Activated CD4-positive, CD25-positive, alpha-beta regulatory T cell treated with anti-CD3 and anti-CD28 coated beads, Interleukin-2, amount 50 U/mL, for 24 hours (primary cell): Measurements from ENCODE around the gene TICAM1.
"Not testable (repeated sequence)": the region's sequence is repeated elsewhere in the genome, so short reads cannot be mapped to it uniquely, and the experiment has no call there.

Source experiments
- ATAC-seq, 2 donors: fragments of 150-1000 bp; cut with Tn5 transposase; one replicate each; pipeline ENCODE4 v1.10.0; 2021; ENCODE audit warnings: mild to moderate bottlenecking in 1 of 2, moderate library complexity in 1 of 2

The TICAM1 gene

GRCh38 chr19:4844348-4845179, 13.1 kb upstream of the TICAM1 start:
- no peak for ATAC-seq

GRCh38 chr19:4843647-4843965, 12.1 kb upstream of the TICAM1 start:
- ATAC-seq: no peak

GRCh38 chr19:4839192-4839591, 7.7 kb upstream of the TICAM1 start:
- no peak for ATAC-seq

GRCh38 chr19:4832776-4833175, 1.3 kb upstream of the TICAM1 start:
- ATAC-seq: no peak

GRCh38 chr19:4831979-4832340, 448 bp upstream of the TICAM1 start:
- not testable (repeated sequence) for ATAC-seq

GRCh38 chr19:4830768-4831265, 695 bp downstream of the TICAM1 start:
- ATAC-seq: no peak

GRCh38 chr19:4830332-4830731, 1.2 kb downstream of the TICAM1 start:
- no peak for ATAC-seq

GRCh38 chr19:4829001-4829712, 2.4 kb downstream of the TICAM1 start:
- ATAC-seq: no peak

- no peak for ATAC-seq
Measured at GRCh38 chr19:4823577-4823976, 7.9 kb downstream of the TICAM1 start.

- not testable (repeated sequence) for ATAC-seq
Measured at GRCh38 chr19:4822354-4822753, 9.2 kb downstream of the TICAM1 start.

- no peak for ATAC-seq
Measured at GRCh38 chr19:4821265-4821664, 10.2 kb downstream of the TICAM1 start.

- no peak for ATAC-seq
Measured at GRCh38 chr19:4817467-4818277, 13.8 kb downstream of the TICAM1 start.

- ATAC-seq: no peak
Measured at GRCh38 chr19:4816950-4817278, 14.6 kb downstream of the TICAM1 start.

GRCh38 chr19:4816202-4816949, 15.1 kb downstream of the TICAM1 start:
- no peak for ATAC-seq

GRCh38 chr19:4815426-4816201, 15.9 kb downstream of the TICAM1 start:
- peak; percentile 86 to 88 for ATAC-seq

- no peak for ATAC-seq
Measured at GRCh38 chr19:4814625-4815425, 16.7 kb downstream of the TICAM1 start.

GRCh38 chr19:4811328-4812131, 20.0 kb downstream of the TICAM1 start:
- peak; percentile 73 to 74 for ATAC-seq

GRCh38 chr19:4807188-4807587, 24.3 kb downstream of the TICAM1 start:
- no peak for ATAC-seq

GRCh38 chr19:4806384-4806783, 25.1 kb downstream of the TICAM1 start:
- ATAC-seq: no peak

GRCh38 chr19:4805140-4805539, 26.4 kb downstream of the TICAM1 start:
- ATAC-seq: not testable (repeated sequence)
